ENCODE results near the gene MDM2.

GRCh38 chr12:68842123-68842522 lies 34.1 kb downstream of the MDM2 start:
- TF ChIP-seq POLR2AphosphoS5 (IDR thresholded peaks at IDR 0.05; ENCODE audit: low read depth, low read length): no peak
- TF ChIP-seq SIN3A (IDR thresholded peaks at IDR 0.05; ENCODE audit: borderline replicate concordance, insufficient read depth, low read length): no peak

Data from PFSK-1 (cell line).